ENCODE results near the gene GOLGA6D. TPM values are rescaled to one million over a fixed set of nuclear protein-coding genes. Genes with fewer than 3 reads are reported as not detected.
A peak's percentile ranks its signal among the peaks of the same experiment; 100 is the strongest.
"Not testable (repeated sequence)": the region's sequence is repeated elsewhere in the genome, so short reads cannot be mapped to it uniquely, and the experiment has no call there.

Gene GOLGA6D
- total and polyA plus RNA-seq, 2 of the 8 experiments (the other 6 are each of a cell fraction or from before 2014, with no cell fraction given), result 0.27 to 0.69 TPM

DNA sequence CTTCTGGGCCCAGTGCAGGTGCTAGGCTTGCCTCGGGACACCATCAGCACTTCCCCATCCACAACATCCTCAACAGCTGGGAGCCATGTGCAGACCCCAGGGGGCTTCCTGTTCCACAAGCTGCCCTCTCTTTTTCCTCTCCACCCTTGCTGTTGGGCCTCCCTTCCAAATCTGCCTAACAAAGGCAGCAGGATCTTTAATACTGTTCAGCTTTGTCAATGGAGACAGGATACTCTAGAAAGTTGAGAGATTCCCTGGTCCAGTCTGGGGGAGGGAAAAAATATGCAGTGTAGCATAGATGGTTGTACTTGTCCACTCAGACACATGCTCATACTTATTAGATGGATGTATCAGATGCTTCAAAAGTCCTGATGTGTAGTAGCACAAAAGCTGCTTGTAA lies 4.1 kb upstream of the GOLGA6D start:
- H2BK12ac ChIP-seq (ENCODE audit: low read depth, low read length); H2BK120ac ChIP-seq (replicated peaks; ENCODE audit: low read depth, low read length); CTCF ChIA-PET (ENCODE audit: partially characterized antibody); H3K79me1 ChIP-seq (ENCODE audit: low read depth, low read length); H3K23me2 ChIP-seq (ENCODE audit: low read depth, low read length); H3K27ac ChIP-seq (ENCODE audit: low read depth, low read length); H2AFZ ChIP-seq (ENCODE audit: low read length); H3K4me3 ChIP-seq (ENCODE audit: extremely low read depth in 1 of 4, insufficient read depth in 2 of 4, low read depth in 3 of 4, low read length in 4 of 4); H3K27me3 ChIP-seq (replicated peaks in 1 of 4; ENCODE audit: control insufficient read depth in 3 of 4, extremely low read depth in 1 of 4, insufficient read depth in 3 of 4, low read length in 3 of 4); H3K9me3 ChIP-seq (ENCODE audit: insufficient read depth in 2 of 2, low read depth in 1 of 2, low read length in 1 of 2); H3K23ac ChIP-seq (ENCODE audit: insufficient read length); H3K36me3 ChIP-seq (ENCODE audit: control insufficient read depth in 2 of 4, insufficient read depth in 4 of 4, low read length in 3 of 4); H2BK15ac ChIP-seq (ENCODE audit: low read length); H3K4ac ChIP-seq (replicated peaks; ENCODE audit: insufficient read length, low read depth, low read length); FAIRE-seq; H4K20me1 ChIP-seq (replicated peaks in 1 of 2; ENCODE audit: control insufficient read depth in 1 of 2, insufficient read depth in 2 of 2, low read length in 2 of 2); H3K4me1 ChIP-seq (replicated peaks in 1 of 4; ENCODE audit: control insufficient read depth in 3 of 4, insufficient read depth in 4 of 4, low read length in 3 of 4); H3K4me2 ChIP-seq (ENCODE audit: insufficient read depth in 1 of 2, low read depth in 2 of 2, low read length in 2 of 2); POLR2A ChIA-PET (ENCODE audit: partially characterized antibody); H2BK20ac ChIP-seq (ENCODE audit: low read length); H2BK5ac ChIP-seq (ENCODE audit: low read depth, low read length); H4K8ac ChIP-seq (ENCODE audit: extremely low read depth, insufficient read depth, low read length); H3K18ac ChIP-seq (ENCODE audit: extremely low read depth, low read length); H3K79me2 ChIP-seq (ENCODE audit: control insufficient read depth in 1 of 2, insufficient read depth in 2 of 2, low read length in 2 of 2); H2AK5ac ChIP-seq (ENCODE audit: low read depth, low read length); H3K9ac ChIP-seq (replicated peaks in 1 of 4; ENCODE audit: extremely low read depth in 1 of 4, low read depth in 3 of 4, low read length in 3 of 4); H3K56ac ChIP-seq (replicated peaks; ENCODE audit: insufficient read length, low read depth, low read length); H3K14ac ChIP-seq (ENCODE audit: insufficient read length); H4K91ac ChIP-seq (replicated peaks; ENCODE audit: insufficient read length, low read length); H4K5ac ChIP-seq (ENCODE audit: insufficient read length, low read depth, low read length): not testable (repeated sequence)
- WGBS, 2 experiments (ENCODE audit: extremely low coverage in 1 of 2, insufficient coverage in 1 of 2, insufficient read length in 1 of 2, insufficient replicate concordance in 2 of 2, low coverage in 1 of 2, low lambda C conversion rate in 2 of 2, missing lambda C conversion rate in 1 of 2), result 43% methylated on average over 1 of the region's 1 CpG; no CpG with 5 or more reads in 1 of the 2 experiments
- TF ChIP-seq TCF12 (IDR thresholded peaks at IDR 0.05; ENCODE audit: low read depth, low read length) (0 out of 2 replicates have a peak, but pooled peaks have one; percentile 15), EGR1 (IDR thresholded peaks at IDR 0.05; ENCODE audit: borderline replicate concordance, low read depth, low read length) (0 out of 2 replicates have a peak, but pooled peaks have one; percentile 14), POU5F1 (IDR thresholded peaks at IDR 0.05; ENCODE audit: low read depth, low read length) (0 out of 2 replicates have a peak, but pooled peaks have one; percentile 52)
- TF ChIP-seq, protein P1, sequence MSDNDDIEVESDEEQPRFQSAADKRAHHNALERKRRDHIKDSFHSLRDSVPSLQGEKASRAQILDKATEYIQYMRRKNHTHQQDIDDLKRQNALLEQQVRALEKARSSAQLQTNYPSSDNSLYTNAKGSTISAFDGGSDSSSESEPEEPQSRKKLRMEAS (IDR thresholded peaks at IDR 0.05), result peak; percentile 34; the same call in 1 of the 2 replicates
- TF ChIP-seq, protein P2, sequence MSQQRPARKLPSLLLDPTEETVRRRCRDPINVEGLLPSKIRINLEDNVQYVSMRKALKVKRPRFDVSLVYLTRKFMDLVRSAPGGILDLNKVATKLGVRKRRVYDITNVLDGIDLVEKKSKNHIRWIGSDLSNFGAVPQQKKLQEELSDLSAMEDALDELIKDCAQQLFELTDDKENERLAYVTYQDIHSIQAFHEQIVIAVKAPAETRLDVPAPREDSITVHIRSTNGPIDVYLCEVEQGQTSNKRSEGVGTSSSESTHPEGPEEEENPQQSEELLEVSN (IDR thresholded peaks at IDR 0.05), result peak; percentile 40; the same call in 1 of the 2 replicates
- DNase-seq (ENCODE audit: low read depth in 1 of 2, low spot score in 2 of 2), result peak in 1 of 2 experiments; percentile 67

All from H1 (cell line).